Left renal pelvis (tissue), 4 donors: Measurements from ENCODE around the gene ARID2. TPM values are rescaled to one million over a fixed set of nuclear protein-coding genes. Genes with fewer than 3 reads are reported as not detected.

Experiments used
- DNase-seq, 4 donors: peaks; one replicate each; pipeline ENCODE4 v3.0.0-alpha.2; 2013; ENCODE audit warnings: low read depth in 4 of 4, low spot score in 3 of 4
- polyA plus RNA-seq, 4 donors: library from polyadenylated mRNA; unstranded; fragments of 120-200 nt; gene quantifications; one replicate each; pipeline ENCODE4 v1.2.1, GENCODE V29; 2013; ENCODE audit not compliant: insufficient read length in 4 of 4

The ARID2 gene
- polyA plus RNA-seq, 4 donors = 29.8 to 40.7 (median 37.9) TPM

DNA sequence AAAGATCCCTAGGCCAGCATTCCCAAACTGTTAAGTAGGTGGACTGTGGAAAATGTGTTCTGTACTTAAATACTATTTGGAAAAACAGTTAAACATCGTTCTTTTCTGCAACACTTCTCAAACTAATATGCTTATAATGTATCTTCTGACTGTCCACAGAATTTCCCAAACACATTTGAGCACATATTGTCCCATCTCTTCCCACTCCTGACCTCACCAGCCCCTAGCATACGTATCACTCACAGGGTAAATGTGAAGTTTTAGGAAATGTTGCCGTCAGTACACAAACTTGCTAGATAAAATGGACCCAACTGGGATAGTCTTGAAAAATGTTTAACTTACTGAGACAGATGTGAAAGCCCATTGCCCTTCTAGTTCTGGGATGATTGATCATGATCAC, 27.7 kb downstream of the ARID2 start:
- no peak for DNase-seq

DNA sequence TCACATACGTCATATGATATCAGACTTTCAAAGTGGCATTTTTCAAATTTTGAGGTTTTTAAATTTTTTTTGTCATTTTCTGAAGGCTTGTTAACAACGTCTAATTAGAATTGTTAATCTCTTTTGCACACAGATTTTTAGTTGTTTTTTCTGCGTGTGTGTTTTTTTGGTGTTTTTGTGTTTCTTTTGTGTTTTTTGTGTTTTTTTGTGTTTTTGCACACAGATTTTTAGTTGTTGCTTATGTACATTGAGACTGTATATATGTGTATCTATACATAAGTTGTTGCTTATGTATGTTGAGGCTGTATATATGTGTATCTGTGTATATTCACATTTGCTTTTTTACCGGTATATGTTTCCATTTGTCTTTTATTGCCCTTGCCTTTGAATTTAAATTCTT, 30.8 kb downstream of the ARID2 start:
- no peak for DNase-seq

DNA sequence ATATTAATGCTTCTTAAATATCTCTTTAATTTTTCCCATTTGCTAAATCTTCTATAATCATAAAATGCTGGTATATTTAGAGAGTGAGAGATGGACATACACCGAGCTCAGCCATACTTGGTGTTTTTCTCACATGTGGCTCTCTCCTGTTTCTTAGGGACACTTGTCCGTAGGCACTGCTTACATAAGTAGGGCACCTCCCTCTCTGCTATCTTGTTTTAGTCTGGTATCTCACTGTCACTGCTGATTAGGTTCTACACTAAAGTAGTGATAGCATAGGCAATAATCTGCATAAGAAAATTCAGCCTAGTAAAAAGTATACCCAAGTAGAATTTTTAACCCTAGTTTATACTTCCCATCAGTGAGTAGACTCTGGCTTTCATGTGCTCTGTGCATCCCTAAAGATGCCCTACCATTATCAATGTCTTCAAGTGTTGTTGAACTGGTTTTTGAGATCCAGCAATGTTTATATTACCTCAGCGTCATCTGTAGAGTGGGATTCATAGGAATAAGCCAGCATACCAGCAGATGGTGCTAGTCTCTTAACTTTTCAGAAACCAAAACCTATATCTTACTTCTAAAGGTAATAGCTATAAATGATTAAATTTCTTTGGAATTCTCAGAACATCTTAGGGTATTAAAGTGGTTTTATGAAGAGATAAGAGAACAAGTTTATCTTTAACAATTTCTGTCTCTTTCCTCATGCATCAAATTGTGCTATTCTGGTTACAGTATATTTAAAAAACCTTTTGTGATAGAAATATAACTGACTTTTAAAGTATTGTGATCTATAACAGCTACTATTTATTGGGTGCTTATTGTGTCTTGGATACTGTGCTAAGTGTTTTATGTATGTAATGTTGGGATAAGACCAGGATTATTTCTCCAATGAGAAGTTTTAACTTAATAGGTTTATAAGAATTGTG, 32.9 kb downstream of the ARID2 start:
- peak in 1 of 4 donors; percentile 7 for DNase-seq

DNA sequence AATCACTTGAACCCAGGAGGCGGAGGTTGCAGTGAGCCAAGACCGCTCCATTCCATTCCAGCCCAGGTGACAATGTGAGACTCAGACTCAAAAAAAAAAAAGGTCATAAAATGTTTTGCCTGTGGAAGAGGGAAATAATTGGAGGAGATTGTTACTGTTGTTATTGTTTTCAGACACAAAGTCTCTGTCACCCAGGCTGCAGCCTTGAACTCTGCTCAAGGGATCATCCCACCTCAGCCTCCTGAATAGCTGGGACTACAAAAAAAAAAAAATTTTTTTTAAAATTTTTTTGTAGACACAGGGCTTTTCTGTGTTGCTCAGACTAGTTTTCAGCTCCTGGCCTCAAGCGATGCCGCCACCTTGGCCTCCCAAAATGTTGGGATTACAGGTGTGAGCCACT, 33.9 kb downstream of the ARID2 start:
- no peak for DNase-seq

DNA sequence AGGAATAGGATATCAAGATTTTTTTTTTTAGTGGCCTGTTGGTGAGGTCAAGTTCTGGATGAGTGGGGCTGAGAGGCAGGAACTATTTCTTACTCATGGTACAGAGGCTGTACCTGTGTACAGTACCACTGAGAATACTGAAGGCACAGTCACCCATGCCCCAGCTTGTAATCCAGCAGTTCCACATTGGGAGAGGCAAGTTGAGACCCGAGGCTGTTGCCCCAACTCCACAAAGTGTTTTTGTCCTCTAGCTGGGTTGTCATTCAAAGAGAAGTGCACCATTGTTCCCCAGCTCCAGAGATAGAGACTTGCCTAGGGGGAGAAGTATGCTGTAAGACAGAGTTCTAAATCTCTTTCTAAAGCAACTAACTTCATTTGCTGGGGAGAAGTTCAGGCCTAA, 38.7 kb downstream of the ARID2 start:
- no peak for DNase-seq

DNA sequence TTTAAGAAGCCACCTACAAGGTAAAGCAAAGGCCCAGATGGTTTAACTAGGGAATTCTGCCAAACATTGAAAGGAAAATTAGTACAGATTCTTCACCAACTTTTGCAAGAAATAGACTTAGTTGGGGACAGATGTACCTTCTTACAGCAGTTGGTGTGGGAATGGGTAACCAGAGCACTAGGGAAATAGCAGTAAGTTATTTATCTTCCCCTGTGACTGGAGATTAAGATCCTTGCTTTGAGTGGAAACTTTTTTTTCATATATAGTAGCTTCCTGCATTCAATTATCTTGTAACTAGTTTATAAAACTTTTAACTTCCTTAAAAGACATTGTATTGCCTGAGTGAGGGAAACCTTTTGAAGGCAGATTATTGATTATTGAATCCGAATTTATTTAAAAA, 44.2 kb downstream of the ARID2 start:
- no peak for DNase-seq

DNA sequence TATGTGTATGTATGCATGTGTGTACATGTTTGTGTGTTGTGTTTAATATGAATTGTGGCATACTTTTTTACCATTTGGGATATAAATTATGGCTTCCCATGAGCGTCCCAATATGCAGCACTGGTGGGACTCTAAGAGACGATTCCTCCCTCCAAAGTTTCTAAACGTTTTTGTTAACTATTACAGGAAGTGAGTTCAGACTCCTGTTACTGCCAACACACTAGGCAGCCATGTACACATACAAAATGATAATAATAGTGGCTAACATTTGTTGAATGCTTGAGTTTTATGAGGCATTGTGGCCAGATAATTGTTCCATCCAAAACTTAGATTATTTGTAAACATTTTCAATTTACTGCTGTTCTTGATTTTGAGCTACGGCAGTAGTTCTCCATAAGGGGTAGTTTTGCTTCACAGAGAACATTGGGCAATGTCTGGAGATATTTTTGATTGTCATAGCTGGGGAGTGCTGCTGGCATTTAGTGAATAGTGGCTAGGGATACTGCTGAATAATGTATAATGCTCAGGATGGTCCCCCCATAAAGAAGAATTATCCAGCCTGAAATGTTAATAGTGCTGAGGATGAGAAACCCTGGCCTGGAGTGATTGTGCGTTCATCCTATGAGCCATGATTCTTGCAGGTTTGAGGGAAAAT, 45.1 kb downstream of the ARID2 start:
- DNase-seq = no peak

DNA sequence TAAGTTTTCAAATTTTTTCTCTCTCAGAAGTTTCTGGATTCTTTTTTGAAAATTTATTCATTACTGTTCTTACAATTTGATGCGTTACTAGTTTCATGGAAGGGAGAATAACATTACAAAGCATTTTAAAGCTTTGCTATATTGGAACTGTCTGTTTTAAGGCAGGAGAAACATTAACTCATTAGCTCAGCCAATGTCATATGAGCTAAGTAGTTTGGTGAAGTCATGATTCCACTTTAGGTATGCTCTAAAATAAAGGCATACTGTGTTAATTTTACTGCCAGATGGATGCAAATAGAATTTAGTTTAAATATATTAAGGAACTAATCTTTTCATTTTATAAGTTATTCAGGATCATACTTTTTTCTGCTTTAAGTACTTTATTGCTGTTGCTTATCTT, 46.0 kb downstream of the ARID2 start:
- DNase-seq = no peak

DNA sequence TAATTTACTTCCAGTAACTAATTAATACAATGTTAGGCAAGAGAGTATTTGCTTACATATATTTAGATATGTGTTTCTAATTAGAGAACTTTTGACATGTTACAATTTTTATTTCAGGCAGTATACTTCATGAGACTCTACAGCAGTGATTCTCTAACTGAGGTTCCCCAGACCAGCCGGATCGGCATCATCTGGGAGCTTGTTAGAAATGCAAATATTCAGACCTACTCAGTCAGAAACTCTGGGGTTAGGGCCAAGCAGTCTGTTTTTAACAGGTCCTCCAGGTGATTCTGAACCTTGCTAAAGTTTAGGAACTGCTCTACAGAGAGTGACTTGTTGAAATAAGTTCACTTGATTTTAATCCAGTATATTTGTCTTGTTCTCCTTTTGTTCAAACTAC, 46.5 kb downstream of the ARID2 start:
- no peak for DNase-seq

DNA sequence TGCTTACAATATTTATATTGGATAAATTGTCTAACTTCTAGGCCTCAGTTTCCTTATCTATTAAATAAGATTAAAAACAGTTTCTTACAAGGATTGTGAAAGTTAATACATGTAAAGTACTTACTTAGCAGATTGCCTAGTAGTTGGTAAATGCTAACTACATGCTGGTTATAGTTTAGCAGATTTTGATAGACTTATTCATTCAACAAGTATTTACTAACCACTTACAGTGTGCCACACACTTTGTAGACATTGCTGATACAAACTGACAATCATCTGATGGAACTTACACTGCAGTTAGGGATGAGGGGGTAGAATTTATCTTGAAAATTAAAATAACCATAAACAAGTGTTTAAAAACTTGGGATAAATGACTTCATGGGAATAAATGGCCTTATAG, 50.4 kb downstream of the ARID2 start:
- no peak for DNase-seq

DNA sequence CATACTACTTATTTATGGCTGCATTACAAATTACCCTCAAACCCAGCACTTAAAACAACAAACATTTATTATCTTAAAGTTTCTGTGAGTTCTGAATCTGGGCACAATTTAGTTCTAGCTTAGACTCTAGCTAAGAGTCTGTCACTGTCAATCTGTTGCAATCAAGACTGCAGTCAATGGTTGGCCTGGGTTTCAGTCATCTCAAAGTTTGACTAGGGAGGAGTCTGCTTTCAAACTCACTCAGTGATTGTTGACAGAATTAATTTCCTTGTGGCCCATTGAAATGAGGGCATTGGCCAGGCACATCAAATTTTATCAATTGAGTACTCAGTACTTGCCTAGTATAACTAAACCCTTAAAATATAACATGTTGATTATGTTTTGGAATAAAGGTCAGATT, 51.6 kb downstream of the ARID2 start:
- no peak for DNase-seq

DNA sequence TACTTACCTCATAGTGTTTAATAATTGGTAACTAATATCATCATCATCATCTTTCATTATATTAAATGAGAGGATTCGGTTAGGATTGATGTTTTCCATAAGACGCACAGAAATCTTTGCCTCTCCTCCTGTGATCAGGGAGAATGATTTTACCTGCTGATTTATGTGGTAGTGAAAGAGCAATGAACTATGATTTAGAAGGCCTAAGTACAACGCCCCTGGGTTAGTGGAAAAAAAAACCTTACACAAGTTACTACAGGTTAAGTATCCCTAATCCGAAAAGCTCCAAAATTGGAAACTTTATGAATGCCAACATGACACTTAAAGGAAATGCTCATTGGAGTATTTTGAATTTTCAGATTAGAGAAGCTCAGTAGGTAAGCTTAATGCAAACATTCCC, 55.8 kb downstream of the ARID2 start:
- no peak for DNase-seq

DNA sequence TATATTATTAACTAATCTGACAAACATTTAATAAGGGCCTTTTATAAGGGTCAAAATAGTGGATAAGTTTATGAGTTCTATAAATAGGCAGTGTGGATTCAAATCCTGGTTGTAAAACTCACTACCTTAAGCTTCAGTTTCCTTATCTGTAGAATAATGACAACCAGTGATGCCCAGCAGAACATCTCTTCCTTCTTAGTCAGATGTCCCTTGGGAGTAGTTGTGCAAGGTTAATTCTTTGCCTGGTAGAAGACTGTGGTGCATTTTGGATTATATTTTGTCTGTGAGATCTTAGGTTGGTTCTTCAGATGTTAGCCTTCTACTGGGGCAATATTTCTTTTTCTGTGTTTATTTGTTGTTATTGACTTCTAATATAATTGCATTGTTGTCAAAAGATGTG, 59.5 kb downstream of the ARID2 start:
- no peak for DNase-seq

DNA sequence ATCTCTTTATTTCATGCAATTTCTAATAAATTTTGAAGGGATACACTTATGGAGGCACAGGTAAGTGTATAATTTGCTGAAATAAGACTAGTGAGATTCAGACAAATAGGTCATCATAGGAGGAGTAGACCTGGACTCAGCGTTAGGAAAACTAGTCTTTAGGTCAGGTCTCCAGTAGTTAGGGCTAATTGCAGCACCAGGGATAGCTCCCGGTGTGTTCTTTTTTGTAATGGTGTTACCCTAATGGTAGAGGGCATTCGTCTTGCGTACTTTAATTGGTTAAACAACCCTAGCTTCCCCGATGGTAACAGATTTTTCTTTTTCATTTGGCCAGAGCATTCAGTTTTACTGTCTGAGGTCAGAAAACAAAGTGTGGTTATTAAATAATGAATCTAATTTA, 64.9 kb downstream of the ARID2 start:
- DNase-seq = no peak

DNA sequence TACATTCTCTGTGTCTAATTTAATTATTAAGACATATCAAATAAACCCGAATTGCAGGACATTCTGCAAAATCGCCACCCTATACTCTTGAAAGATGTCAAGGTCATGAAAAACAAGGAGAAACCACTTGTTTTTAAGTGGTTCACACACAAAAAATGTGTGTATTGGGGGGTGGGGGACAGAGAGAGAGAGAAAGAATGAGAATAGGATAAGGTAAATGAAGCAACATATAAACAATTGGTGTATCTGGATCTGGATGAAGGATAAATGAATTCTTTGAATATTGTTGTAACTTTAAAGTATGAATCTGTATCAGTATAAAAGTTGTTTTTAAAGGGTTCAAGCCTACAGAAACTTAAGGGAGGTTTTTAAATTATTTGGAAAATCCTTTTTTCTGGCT, 72.1 kb downstream of the ARID2 start:
- DNase-seq = no peak

DNA sequence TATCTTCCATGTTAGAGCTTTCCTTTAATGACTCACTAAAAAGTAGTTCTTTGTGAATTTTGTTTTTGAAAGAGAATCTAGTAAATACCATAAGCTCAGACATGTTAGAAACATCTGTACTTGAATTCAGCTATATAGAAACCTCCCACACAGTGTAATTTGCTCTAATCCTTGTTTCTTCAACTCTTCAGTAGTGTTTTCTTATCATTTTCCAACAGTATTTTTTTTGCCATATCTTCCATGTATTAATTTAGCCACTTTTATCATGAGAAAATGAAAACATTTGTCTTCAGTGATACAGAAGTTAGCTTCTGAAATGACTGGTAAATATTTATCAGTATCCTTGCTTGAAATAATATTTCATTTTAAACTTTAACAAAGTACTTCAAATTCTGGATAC, 73.6 kb downstream of the ARID2 start:
- no peak for DNase-seq

DNA sequence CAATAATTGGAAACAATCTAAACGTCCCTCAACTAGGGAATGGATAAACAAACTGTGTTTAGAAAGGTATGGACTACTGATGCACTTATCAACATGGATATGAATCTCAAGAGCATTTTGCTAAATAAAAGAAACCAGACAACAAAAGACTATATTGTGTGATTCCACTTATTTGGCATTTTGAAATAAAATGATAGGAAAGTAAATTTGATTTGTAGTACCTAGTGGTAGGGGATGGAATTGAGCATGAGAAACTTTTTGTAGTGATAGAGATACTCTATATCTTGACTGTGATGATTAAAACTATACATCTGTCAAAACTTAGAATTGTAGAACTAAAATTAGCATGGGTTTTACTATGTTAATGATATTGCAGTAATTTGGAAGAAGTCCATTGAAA, 87.1 kb downstream of the ARID2 start:
- DNase-seq = no peak

DNA sequence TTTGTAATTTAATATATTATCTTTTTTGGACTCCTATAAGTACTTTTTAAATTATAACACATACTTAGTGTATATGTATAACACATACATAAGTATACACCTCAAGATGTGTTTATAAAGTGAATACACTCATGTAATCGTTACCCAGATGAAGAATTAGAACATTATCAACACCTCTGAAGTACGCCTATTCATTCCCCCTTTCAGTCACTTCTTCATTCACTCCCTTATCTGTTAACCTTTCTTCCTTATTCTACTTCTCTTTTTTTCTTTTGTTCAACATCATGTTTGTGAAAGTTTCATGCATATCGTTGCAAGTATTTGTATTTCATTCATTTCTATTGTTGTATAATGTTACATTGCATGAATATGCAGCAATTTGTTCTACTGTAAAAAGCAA, 98.5 kb downstream of the ARID2 start:
- no peak for DNase-seq

DNA sequence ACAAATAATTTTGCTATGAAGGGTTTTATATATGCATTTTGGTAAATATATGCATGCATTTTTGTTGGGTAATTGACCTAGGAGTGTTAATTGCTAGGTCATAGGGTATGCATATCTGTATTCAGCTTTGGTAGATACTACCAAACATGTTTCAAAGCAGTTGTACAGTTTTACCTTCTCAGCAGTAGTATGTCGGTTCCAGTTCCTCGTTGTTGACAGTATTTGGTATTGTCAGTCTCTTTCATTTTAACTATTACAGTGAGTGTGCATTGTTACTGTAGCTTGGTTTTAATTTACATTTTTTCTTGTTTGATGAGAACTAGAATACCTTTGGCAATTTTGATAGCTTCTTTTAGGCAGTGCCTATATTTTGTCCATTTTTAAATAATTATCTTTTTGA, 98.9 kb downstream of the ARID2 start:
- no peak for DNase-seq

DNA sequence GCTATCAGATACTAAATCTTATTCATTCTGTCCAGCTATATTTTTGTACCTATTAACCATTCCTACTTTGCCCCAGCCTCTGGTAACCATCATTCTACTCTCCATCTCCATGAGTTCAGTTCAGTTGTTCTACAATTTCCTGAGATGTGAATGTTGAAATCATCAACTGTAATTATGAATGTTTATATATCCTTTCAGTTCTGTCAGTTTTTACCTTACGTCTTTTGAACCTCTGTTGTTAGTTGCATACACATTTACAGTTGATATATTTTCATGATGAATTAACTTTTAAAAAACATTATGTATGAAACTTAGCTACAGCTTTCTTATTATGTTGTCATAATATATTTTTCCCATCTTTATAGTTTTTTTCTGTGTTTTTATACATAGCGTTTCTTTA, 102.1 kb downstream of the ARID2 start:
- no peak for DNase-seq

DNA sequence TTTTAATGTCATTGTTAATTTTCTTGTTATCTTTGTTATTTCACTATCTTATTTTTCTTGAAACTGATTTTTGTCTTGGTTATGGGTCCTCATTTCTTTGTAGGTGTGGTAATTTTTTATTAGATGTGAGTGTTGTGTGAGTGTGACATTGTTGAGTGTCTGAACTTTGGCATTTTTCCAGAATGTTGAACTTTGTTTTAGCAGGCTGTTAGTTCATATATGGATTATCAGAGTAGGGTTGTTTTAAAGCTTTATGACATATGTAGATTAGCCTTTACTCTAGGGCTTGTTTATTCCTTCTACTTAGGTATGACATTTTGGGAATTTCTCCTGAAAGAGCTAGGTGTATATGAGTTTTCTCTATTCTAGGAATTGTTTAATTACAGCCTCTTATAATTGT, 103.9 kb downstream of the ARID2 start:
- DNase-seq = no peak

DNA sequence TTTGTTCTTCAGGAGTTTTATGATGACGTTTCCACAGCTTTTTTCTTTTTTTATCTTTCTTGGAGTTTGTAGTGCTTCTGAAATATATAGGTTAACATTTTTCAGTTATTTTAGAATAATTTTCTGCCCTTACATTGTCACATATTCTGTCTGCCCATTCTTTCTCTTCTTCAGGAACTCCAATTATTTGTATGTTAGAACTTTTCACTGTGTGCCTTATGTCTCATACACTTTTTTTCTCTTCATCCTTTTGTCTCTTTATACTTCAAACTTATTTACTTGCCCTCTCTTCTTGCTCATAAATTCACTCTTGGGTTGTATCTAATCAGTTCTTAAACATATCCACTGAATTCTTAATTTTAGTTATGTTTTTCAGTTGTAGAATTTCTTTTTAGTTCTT, 105.3 kb downstream of the ARID2 start:
- no peak for DNase-seq
